SU-DHL-6 (cell line): ENCODE results near the gene SRBD1.

ENCODE experiments used
- H2AFZ ChIP-seq: fragments of 200-600 bp; sonication (generic); 2 replicates; pipeline ENCODE4 v1.6.1; 2014; ENCODE audit warnings: low read depth, mild to moderate bottlenecking, moderate library complexity, mixed read lengths, antibody characterized with exemption, low read length; ENCODE audit not compliant: severe bottlenecking
- H3F3A ChIP-seq: fragments of 200-600 bp; shearing (Covaris generic); 2 replicates; pipeline ENCODE4 v1.6.0; 2016; ENCODE audit warnings: antibody characterized with exemption, mild to moderate bottlenecking; ENCODE audit not compliant: insufficient read depth
- H3K27ac ChIP-seq: fragments of 200-600 bp; sonication (generic); 2 replicates; pipeline ENCODE4 v1.5.1; 2016; ENCODE audit warnings: low read depth, mild to moderate bottlenecking, low read length, moderate library complexity, mixed read lengths
- H3K27me3 ChIP-seq: fragments of 200-600 bp; sonication (generic), shearing (Covaris generic); 2 replicates; pipeline ENCODE4 v1.6.0; 2014; ENCODE audit warnings: mild to moderate bottlenecking, low read length
- H3K36me3 ChIP-seq: fragments of 200-600 bp; sonication (generic); 2 replicates; pipeline ENCODE4 v1.6.1; 2014; ENCODE audit warnings: mild to moderate bottlenecking, low read length, mixed read lengths
- H3K4me2 ChIP-seq: fragments of 300-600, 200-600 bp; shearing (Covaris generic), sonication (generic); 2 replicates; pipeline ENCODE4 v1.6.0; 2014; ENCODE audit warnings: low read length, low read depth, mild to moderate bottlenecking; ENCODE audit not compliant: poor library complexity, severe bottlenecking
- H3K4me3 ChIP-seq: fragments of 200-600 bp; sonication (generic); 2 replicates; pipeline ENCODE4 v1.5.1; 2014; ENCODE audit warnings: antibody characterized with exemption, low read length, mild to moderate bottlenecking, mixed read lengths; ENCODE audit not compliant: insufficient read depth, poor library complexity, severe bottlenecking
- H3K79me2 ChIP-seq: fragments of 200-600 bp; sonication (generic); 2 replicates; pipeline ENCODE4 v1.6.1; 2014; ENCODE audit warnings: mild to moderate bottlenecking, low read length, moderate library complexity; ENCODE audit not compliant: insufficient read depth
- H3K9ac ChIP-seq: fragments of 200-600 bp; sonication (generic); 2 replicates; pipeline ENCODE4 v1.7.0; 2014; ENCODE audit warnings: mild to moderate bottlenecking, low read length
- H3K9me2 ChIP-seq: fragments of 200-600 bp; sonication (generic); replicated peaks from 2 replicates; pipeline ENCODE4 v1.6.1; 2014; ENCODE audit warnings: low read length; ENCODE audit not compliant: insufficient read depth
- H3K9me3 ChIP-seq: fragments of 200-600 bp; sonication (generic); 2 replicates; pipeline ENCODE4 v1.6.1; 2014; ENCODE audit warnings: low read length, mixed read lengths; ENCODE audit not compliant: insufficient read depth
- H4K20me1 ChIP-seq: fragments of 200-600 bp; sonication (generic); 2 replicates; pipeline ENCODE4 v1.6.1; 2014; ENCODE audit warnings: low read depth, mild to moderate bottlenecking, antibody characterized with exemption, low read length, moderate library complexity, mixed read lengths
- EZH2phosphoT487 ChIP-seq: fragments of 200-600 bp; sonication (generic), shearing (Covaris generic); conservative IDR thresholded peaks from 2 replicates; pipeline ENCODE4 v1.6.1; 2018; ENCODE audit warnings: mild to moderate bottlenecking, antibody characterized with exemption, low read length, moderate library complexity, mixed read lengths
- TF ChIP-seq, protein P1 (sequence below): fragments of 200-600 bp; sonication (generic); IDR thresholded peaks from one replicate; pipeline ENCODE4 v1.5.1; 2017; ENCODE audit warnings: antibody characterized with exemption, mild to moderate bottlenecking, low read length, moderate library complexity; ENCODE audit not compliant: insufficient read depth, poor library complexity, severe bottlenecking

SRBD1 gene

DNA sequence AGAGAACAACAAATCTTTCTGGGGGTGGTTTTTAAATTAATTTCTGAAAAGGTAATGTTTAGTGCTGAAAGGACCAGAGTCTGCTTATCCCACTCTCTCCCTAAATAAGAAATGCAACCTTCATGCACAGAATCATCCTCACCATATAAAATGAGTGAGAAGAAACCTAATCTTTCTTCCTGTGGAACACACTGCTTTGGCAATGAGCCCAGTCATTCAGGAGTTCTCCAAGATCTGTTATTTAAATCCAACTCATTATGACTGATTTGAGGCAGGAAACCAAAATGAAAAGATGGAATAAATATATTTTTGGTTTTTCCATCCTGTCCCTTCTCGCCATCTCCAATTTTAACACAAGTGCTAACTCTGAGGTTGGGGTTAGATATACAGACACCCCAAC is 228.3 kb downstream of the SRBD1 start:
- Histone ChIP-seq H3K9me2 (0 out of 2 replicates have a peak, but pooled peaks cover 3% of the 10 kb centered on the region), H3K27ac (no peak overlapping the region), H3K9me3 (no peaks in the 10 kb centered on the region), H3K27me3 (no peaks in the 10 kb centered on the region), H4K20me1 (no peaks in the 10 kb centered on the region), H3K4me3 (no peak overlapping the region), H3F3A (no peaks in the 10 kb centered on the region), H3K9ac (no peak overlapping the region), H3K36me3 (no peaks in the 10 kb centered on the region), H2AFZ (no peak overlapping the region), H3K4me2 (no peak overlapping the region), H3K79me2 (no peaks in the 10 kb centered on the region)
- TF ChIP-seq, protein P1, sequence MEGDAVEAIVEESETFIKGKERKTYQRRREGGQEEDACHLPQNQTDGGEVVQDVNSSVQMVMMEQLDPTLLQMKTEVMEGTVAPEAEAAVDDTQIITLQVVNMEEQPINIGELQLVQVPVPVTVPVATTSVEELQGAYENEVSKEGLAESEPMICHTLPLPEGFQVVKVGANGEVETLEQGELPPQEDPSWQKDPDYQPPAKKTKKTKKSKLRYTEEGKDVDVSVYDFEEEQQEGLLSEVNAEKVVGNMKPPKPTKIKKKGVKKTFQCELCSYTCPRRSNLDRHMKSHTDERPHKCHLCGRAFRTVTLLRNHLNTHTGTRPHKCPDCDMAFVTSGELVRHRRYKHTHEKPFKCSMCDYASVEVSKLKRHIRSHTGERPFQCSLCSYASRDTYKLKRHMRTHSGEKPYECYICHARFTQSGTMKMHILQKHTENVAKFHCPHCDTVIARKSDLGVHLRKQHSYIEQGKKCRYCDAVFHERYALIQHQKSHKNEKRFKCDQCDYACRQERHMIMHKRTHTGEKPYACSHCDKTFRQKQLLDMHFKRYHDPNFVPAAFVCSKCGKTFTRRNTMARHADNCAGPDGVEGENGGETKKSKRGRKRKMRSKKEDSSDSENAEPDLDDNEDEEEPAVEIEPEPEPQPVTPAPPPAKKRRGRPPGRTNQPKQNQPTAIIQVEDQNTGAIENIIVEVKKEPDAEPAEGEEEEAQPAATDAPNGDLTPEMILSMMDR: no peak
- no peak for TF ChIP-seq EZH2phosphoT487

DNA sequence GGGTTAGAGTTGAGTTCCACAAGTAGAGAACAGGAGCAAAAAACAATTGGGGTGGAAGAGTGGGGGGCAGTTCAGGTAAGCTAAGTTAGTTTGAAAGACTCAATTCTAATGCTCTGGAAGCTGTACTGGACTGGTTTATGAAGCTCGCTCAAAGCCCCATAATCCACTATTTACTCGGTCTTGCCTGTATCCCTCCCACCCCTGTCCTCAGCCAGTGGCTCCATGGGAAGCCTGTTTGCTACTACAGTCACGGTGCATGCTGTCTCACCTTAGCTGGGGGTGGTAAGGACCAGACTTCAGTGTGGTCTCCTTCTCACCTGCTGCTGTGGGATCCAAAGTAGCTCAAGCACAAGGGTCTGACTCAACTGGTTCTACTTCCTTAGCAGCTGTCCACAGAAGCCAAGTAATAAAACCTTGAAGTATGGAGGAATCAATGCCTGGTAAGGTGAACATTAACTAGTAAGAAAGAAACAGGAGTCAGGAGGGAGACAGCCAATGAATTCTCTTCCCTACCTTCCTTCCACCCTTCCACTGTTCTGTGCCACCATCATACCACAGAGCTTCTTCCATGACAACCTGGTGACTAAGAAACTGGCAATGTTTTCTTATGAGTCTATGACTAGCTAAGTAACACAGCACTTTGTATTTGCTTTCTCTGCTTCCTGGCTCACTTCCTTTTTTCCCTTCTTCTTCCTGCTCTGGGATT is 230.8 kb downstream of the SRBD1 start:
- 0 out of 2 replicates have a peak, but pooled peaks cover 3% of the 10 kb centered on the region for H3K9me2 ChIP-seq
- TF ChIP-seq, protein P1: no peak
- TF ChIP-seq EZH2phosphoT487: no peak
- no peak overlapping the region for H3K9ac ChIP-seq
- no peaks in the 10 kb centered on the region for H3K36me3 ChIP-seq
- H3K27me3 ChIP-seq: no peaks in the 10 kb centered on the region
- no peaks in the 10 kb centered on the region for H3F3A ChIP-seq
- no peak overlapping the region for H3K4me2 ChIP-seq
- no peak overlapping the region for H3K4me3 ChIP-seq
- H3K79me2 ChIP-seq: no peaks in the 10 kb centered on the region
- no peak overlapping the region for H3K27ac ChIP-seq
- no peaks in the 10 kb centered on the region for H4K20me1 ChIP-seq
- no peak overlapping the region for H2AFZ ChIP-seq
- no peaks in the 10 kb centered on the region for H3K9me3 ChIP-seq

- 0 out of 2 replicates have a peak, but pooled peaks cover 3% of the 10 kb centered on the region for H3K9me2 ChIP-seq
- no peak overlapping the region for H3K9ac ChIP-seq
- no peaks in the 10 kb centered on the region for H4K20me1 ChIP-seq
- H3K27ac ChIP-seq: no peak overlapping the region
- H2AFZ ChIP-seq: no peak overlapping the region
- H3K4me2 ChIP-seq: no peak overlapping the region
- no peaks in the 10 kb centered on the region for H3K36me3 ChIP-seq
- H3K9me3 ChIP-seq: no peaks in the 10 kb centered on the region
- H3K79me2 ChIP-seq: no peaks in the 10 kb centered on the region
- no peaks in the 10 kb centered on the region for H3F3A ChIP-seq
- H3K27me3 ChIP-seq: no peaks in the 10 kb centered on the region
- H3K4me3 ChIP-seq: no peak overlapping the region
- no peak for TF ChIP-seq EZH2phosphoT487
- TF ChIP-seq, protein P1: no peak
Measured at GRCh38 chr2:45379399-45380087, 231.5 kb downstream of the SRBD1 start.
